CD14-positive monocyte (primary cell): ENCODE measurements around the gene IRS1. TPM values are rescaled to one million over a fixed set of nuclear protein-coding genes. Genes with fewer than 3 reads are reported as not detected.

Source experiments
- DNase-seq, 3 donors: peaks; one replicate each; pipeline ENCODE4 v3.0.0-alpha.2; 2011 to 2022
- H2AFZ ChIP-seq: 2 replicates; pipeline ENCODE4 v1.6.0; 2012; ENCODE audit warnings: mild to moderate bottlenecking, low read depth, low read length, inconsistent platforms; ENCODE audit not compliant: insufficient read depth, poor library complexity, severe bottlenecking
- H3K27ac ChIP-seq, 2 donors: 1 replicate in 1 of 2; 2 replicates in 1 of 2; pipeline ENCODE4 v1.5.1; 2012 to 2013; ENCODE audit warnings: low read length in 2 of 2, control low read depth in 1 of 2, inconsistent platforms in 1 of 2, low read depth in 1 of 2, mild to moderate bottlenecking in 1 of 2
- H3K27me3 ChIP-seq, 2 donors: one replicate each; pipeline versions ENCODE4 v1.6.0 to v1.6.1; 2011 to 2013; ENCODE audit warnings: low read length in 2 of 2; ENCODE audit not compliant: control insufficient read depth in 2 of 2, insufficient read depth in 2 of 2
- H3K36me3 ChIP-seq, 2 donors: replicated peaks in 1 of 2; 1 replicate in 1 of 2; 2 replicates in 1 of 2; pipeline versions ENCODE4 v1.5.1 to v1.6.1; 2012 to 2013; ENCODE audit warnings: low read length in 2 of 2, control low read depth in 1 of 2, inconsistent platforms in 1 of 2, mild to moderate bottlenecking in 1 of 2; ENCODE audit not compliant: insufficient read depth in 2 of 2, control insufficient read depth in 1 of 2
- H3K4me1 ChIP-seq, 2 donors: 1 replicate in 1 of 2; 2 replicates in 1 of 2; pipeline versions ENCODE4 v1.5.1 to v1.6.1; 2012 to 2013; ENCODE audit warnings: low read length in 2 of 2, control low read depth in 1 of 2, inconsistent platforms in 1 of 2, mild to moderate bottlenecking in 1 of 2, moderate library complexity in 1 of 2; ENCODE audit not compliant: insufficient read depth in 2 of 2, control insufficient read depth in 1 of 2
- H3K4me2 ChIP-seq: replicated peaks from 2 replicates; pipeline ENCODE3; 2012; ENCODE audit warnings: low read length, moderate library complexity, mild to moderate bottlenecking; ENCODE audit not compliant: poor library complexity, severe bottlenecking; ENCODE audit errors: extremely low read depth
- H3K4me3 ChIP-seq, 3 experiments: fragments of 200-600 bp in 1 of 3; sonication (generic) in 1 of 3; replicated peaks in 1 of 3; 1 replicate in 2 of 3; 2 replicates in 1 of 3; pipeline ENCODE4 v1.5.1; 2011 to 2013; ENCODE audit warnings: low read length in 3 of 3, mild to moderate bottlenecking in 3 of 3, control low read depth in 2 of 3, low read depth in 2 of 3, inconsistent platforms in 1 of 3, moderate library complexity in 1 of 3
- H3K79me2 ChIP-seq: 2 replicates; pipeline ENCODE4 v1.6.0; 2012; ENCODE audit warnings: mild to moderate bottlenecking, control low read depth, inconsistent platforms, low read length, moderate library complexity; ENCODE audit not compliant: insufficient read depth
- H3K9ac ChIP-seq: 2 replicates; pipeline ENCODE4 v1.6.0; 2017; ENCODE audit warnings: low read length, mild to moderate bottlenecking; ENCODE audit not compliant: insufficient read depth, poor library complexity, severe bottlenecking
- H3K9me3 ChIP-seq, 2 donors: replicated peaks in 1 of 2; 1 replicate in 1 of 2; 2 replicates in 1 of 2; pipeline versions ENCODE4 v1.5.1 to v1.6.1; 2012 to 2013; ENCODE audit warnings: low read length in 2 of 2, control low read depth in 1 of 2; ENCODE audit not compliant: control insufficient read depth in 1 of 2, insufficient read depth in 1 of 2
- H4K20me1 ChIP-seq: 2 replicates; pipeline ENCODE4 v1.6.0; 2012; ENCODE audit warnings: mild to moderate bottlenecking, low read length, control low read depth, moderate library complexity; ENCODE audit not compliant: insufficient read depth
- H3K27ac Mint-ChIP-seq, 7 donors: one replicate each; pipeline ENCODE4 v1.8.0; 2020; ENCODE audit warnings: mild to moderate bottlenecking in 7 of 7, mixed read lengths in 7 of 7, moderate library complexity in 6 of 7, inconsistent platforms in 2 of 7
- H3K27me3 Mint-ChIP-seq, 3 donors: one replicate each; pipeline ENCODE4 v1.8.0; 2021 to 2022; ENCODE audit warnings: low read depth in 3 of 3, mild to moderate bottlenecking in 3 of 3, mixed read lengths in 3 of 3, moderate library complexity in 3 of 3, inconsistent platforms in 1 of 3
- H3K36me3 Mint-ChIP-seq, 2 donors: one replicate each; pipeline ENCODE4 v1.8.0; 2020; ENCODE audit warnings: mixed read lengths in 2 of 2, inconsistent platforms in 1 of 2, mild to moderate bottlenecking in 1 of 2
- H3K4me1 Mint-ChIP-seq: one replicate; pipeline ENCODE4 v1.8.0; 2020; ENCODE audit warnings: mild to moderate bottlenecking, mixed read lengths
- H3K4me3 Mint-ChIP-seq, 2 donors: one replicate each; pipeline ENCODE4 v1.8.0; 2020; ENCODE audit warnings: mild to moderate bottlenecking in 2 of 2, mixed read lengths in 2 of 2, moderate library complexity in 1 of 2
- H3K9me3 Mint-ChIP-seq, 7 donors: one replicate each; pipeline ENCODE4 v1.8.0; 2020 to 2022; ENCODE audit warnings: mixed read lengths in 7 of 7, mild to moderate bottlenecking in 6 of 7, moderate library complexity in 6 of 7, inconsistent platforms in 2 of 7
- CTCF ChIP-seq: fragments of 200-600 bp; IDR thresholded peaks from one replicate; pipeline ENCODE4 v1.8.0; 2022; ENCODE audit warnings: antibody characterized with exemption, mild to moderate bottlenecking
- WGBS: methylation state at CpG from one replicate; pipeline ENCODE4 v1.1.5; 2013; ENCODE audit warnings: missing lambda C conversion rate; ENCODE audit not compliant: insufficient coverage; 5-methylcytosine and 5-hydroxymethylcytosine counted together
- intact Hi-C, 2 donors: fragments of 100-400 bp; cut with micrococcal nuclease; formaldehyde crosslinking; loops; one replicate each; pipeline versions ENCODE4 v1.15.0 to v1.15.1; 2023
- polyA plus RNA-seq, 3 donors: library from polyadenylated mRNA; depleted of rRNA in 1 of 3; unstranded in 2 of 3; stranded (reverse) in 1 of 3; fragments of 300-500 nt in 2 of 3; fragments of >200 nt in 1 of 3; fragmentation: Illumina TruSeq in 2 of 3; gene quantifications; 1 replicate in 2 of 3; 2 replicates in 1 of 3; pipeline ENCODE4 v1.2.3, GENCODE V29; 2012 to 2021

IRS1 gene
- polyA plus RNA-seq, 3 donors = 0.10 to 0.19 TPM; not detected in 1

GRCh38 chr2:226796012-226796839 is 3.4 kb downstream of the IRS1 start:
- Histone ChIP-seq H3K4me1 (peaks cover 31 to 44% of the 10 kb centered on the region in 2 donors), H2AFZ (no peak overlapping the region), H3K4me3 (no peak overlapping the region), H3K4me2 (no peak overlapping the region), H3K36me3 (no peaks in the 10 kb centered on the region), H3K27me3 (peaks cover 9 to 36% of the 10 kb centered on the region in 2 donors), H3K9me3 (peaks cover 17 to 19% of the 10 kb centered on the region in 2 donors), H3K79me2 (no peaks in the 10 kb centered on the region), H3K27ac (no peak overlapping the region), H3K9ac (no peak overlapping the region), H4K20me1 (no peaks in the 10 kb centered on the region)
- DNase-seq = no peak
- intact Hi-C loops = no loop called here
- peaks cover 42 to 53% (median 51%) of the 10 kb centered on the region in 3 donors for H3K27me3 Mint-ChIP-seq
- H3K27ac Mint-ChIP-seq = peak overlapping the region in 1 of 7 donors; percentile 50
- H3K9me3 Mint-ChIP-seq = peaks cover 10 to 33% (median 22%) of the 10 kb centered on the region in 7 donors
- WGBS = 97% methylated on average over 22 of the region's 25 CpGs
- H3K36me3 Mint-ChIP-seq = peaks cover 9 to 10% of the 10 kb centered on the region in 2 donors
- TF ChIP-seq CTCF = no peak
- H3K4me1 Mint-ChIP-seq = peaks cover 26% of the 10 kb centered on the region
- H3K4me3 Mint-ChIP-seq = peak overlapping the region in 1 of 2 donors; percentile 30

DNA sequence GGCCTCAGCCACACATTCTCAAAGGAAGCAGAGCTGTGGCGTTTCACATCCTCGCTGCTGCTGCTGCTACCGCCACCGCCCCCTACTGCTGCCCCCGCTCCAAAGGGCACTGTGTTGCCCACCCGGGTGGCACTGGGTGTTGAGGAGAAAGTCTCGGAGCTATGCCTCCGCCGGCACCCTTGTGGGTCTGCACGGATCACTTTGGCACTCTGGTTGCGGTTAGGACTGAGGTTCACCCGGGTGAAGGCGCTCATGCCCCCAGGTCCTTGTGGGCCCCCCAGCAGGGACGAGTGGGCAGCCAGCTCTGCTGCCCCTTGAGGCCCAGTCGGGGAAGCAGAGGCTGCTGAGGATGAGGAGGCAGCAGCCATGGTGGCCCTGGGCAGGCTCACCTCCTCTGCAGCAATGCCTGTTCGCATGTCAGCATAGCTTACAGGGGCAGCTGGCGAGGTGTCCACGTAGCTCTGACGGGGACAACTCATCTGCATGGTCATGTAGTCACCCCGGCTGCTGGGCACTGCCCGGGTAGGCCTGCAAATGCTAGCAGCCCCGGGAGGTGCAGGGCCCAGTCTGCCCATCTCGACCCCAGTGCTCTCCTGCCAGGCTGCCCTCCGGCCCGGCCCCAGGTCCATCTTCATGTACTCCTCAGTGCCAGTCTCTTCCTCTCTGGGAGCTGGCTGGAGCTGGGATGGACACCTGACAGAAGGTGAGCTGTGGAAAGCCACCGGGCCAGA is 4.2 kb downstream of the IRS1 start:
- peaks cover 41 to 45% (median 43%) of the 10 kb centered on the region in 3 donors for H3K27me3 Mint-ChIP-seq
- Histone ChIP-seq H4K20me1 (no peaks in the 10 kb centered on the region), H3K36me3 (no peaks in the 10 kb centered on the region), H3K9ac (no peak overlapping the region), H3K27me3 (peaks cover 2 to 31% of the 10 kb centered on the region in 2 donors), H3K27ac (no peak overlapping the region), H3K4me1 (peaks cover 29 to 44% of the 10 kb centered on the region in 2 donors), H3K9me3 (peaks cover 12 to 17% of the 10 kb centered on the region in 2 donors), H3K4me3 (no peak overlapping the region), H3K79me2 (no peaks in the 10 kb centered on the region), H3K4me2 (no peak overlapping the region), H2AFZ (no peak overlapping the region)
- H3K4me1 Mint-ChIP-seq = peaks cover 25% of the 10 kb centered on the region
- no peak overlapping the region for H3K4me3 Mint-ChIP-seq
- no peak overlapping the region for H3K27ac Mint-ChIP-seq
- peaks cover 12 to 31% (median 27%) of the 10 kb centered on the region in 7 donors for H3K9me3 Mint-ChIP-seq
- intact Hi-C loops = no loop called here
- WGBS = 94% methylated on average over 21 of the region's 26 CpGs
- no peak for TF ChIP-seq CTCF
- peaks cover 6 to 7% of the 10 kb centered on the region in 2 donors for H3K36me3 Mint-ChIP-seq
- peak in 1 of 3 donors; percentile 3 for DNase-seq
